Fibroblast of skin of right quadriceps (primary cell): ENCODE results near the gene DDT.
"Not testable (repeated sequence)": the region's sequence is repeated elsewhere in the genome, so short reads cannot be mapped to it uniquely, and the experiment has no call there.

Experiments
- DNase-seq: peaks from one replicate; pipeline ENCODE4 v3.0.0-alpha.2; 2013

Gene DDT

DNA sequence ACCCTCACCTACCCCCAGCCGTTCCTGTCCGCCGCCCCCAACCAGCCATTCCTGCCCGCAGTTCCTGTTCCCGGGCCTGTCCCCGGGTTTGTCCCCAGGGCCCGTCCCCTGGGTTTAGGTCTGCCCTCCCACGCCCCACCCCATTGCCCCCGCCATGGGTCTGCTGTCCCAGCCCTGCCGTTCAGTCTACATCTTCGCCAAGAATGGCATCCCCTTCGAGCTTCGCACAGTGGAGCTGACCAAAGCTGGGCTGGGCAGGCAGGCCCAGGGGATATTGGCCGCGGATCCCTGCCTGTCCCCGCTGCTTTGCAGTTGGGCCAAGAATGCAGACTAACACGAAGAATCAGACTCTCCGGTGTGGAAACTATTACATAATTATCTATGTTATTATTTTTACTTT is 24.5 kb downstream of the DDT start:
- not testable (repeated sequence) for DNase-seq

DNA sequence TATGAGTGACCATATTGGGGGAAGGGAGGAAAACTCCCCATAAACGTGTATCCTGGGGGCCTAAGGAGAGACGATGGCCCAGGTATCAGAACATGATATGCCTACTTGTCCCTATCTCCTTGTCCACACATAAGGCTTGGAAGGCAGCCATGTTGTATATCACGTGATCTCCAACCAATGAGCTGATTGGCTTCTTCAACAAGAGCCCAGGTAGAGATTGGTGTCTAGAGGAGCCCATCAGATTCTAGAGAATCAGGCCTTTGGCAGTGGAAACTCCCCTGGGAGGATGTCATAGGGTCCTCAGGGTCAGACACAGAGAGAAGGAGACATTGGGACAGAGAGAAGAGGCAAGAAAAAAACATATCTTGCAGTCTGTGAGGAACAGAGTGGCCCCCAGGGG is 26.9 kb downstream of the DDT start:
- not testable (repeated sequence) for DNase-seq

- DNase-seq: not testable (repeated sequence)
These were observed 34.1 kb downstream of the DDT start for GRCh38 chr22:23940166-23940565.

- no peak for DNase-seq
These were observed 35.3 kb downstream of the DDT start for GRCh38 chr22:23939017-23939357.

DNA sequence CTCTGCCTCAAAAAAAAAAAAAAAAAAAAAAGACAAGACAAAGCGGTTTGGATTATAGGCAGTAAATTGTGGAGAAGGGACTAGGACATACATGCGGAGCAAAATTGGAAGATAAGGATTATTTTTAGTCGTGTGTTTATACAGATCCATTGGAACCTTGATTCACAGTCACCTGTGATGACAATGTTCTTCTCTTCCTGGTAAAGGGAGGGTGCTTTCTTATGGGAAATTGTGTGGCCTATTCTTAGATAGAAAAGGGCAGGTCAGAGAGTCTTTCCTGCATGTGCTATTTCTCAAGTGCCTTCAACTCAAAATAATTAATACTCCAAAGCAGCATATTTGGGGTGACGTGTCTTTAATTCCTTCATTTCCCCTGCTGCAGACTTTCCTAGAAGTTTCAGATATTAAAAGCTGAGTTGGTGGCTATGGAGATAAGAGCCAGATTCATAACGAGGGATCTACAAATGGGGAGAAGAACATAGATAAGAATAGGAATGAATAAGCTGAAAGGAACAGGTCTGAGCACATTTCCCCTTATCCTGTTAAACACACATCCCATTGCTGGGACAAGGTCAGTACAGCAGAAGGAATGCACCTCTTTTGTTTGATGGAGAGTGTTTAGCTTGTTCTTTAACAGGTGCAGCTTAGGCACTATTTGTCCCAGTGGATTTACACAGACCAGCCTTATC is 35.8 kb downstream of the DDT start:
- no peak for DNase-seq

- no peak for DNase-seq
These were observed 47.7 kb downstream of the DDT start for GRCh38 chr22:23926561-23926960.

- no peak for DNase-seq
These were observed 49.1 kb downstream of the DDT start for GRCh38 chr22:23925020-23925606.

DNA sequence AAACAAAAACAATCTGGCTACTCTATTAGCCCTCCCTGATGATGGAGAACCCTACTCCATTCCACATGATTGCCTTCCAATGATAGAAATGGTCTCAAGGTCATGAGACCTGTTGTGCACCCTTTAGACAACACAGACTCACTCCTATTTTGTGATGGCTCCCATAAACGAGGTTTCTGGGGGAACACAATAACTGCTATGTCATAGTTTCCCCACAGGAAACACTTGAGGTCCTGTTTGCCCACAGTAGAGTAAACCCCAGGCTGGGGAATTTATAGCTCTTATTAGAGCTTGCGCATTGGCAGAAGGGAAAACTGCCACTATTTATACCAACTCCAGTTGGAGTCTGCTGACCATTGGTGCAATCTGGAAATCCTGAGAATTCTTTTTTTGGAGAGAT is 51.3 kb downstream of the DDT start:
- DNase-seq: no peak

- not testable (repeated sequence) for DNase-seq
These were observed 52.5 kb downstream of the DDT start for GRCh38 chr22:23921586-23922201.
